ENCODE measurements around the gene IMP4.

DNA sequence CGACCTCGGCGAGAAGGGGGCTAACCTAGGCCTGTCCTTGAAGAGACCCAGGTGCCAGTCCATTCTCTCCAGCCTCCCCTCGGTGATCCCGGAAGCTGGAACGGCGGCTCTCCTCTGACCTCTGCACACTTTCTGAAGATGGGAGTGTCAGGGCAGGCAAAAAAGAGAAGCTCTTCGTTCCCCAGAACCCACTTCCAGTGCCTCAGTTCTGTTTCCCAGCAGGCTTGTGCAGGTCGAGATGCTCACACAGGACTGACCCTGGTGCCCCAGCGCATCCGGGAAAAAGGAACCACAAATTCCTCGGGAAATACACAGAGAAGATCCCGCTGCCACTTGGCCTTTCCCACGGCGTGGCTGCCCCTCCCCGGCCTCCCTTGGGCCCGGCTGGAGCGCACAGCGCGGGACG lies 12.5 kb downstream of the IMP4 start:
- TF ChIP-seq, protein P1, sequence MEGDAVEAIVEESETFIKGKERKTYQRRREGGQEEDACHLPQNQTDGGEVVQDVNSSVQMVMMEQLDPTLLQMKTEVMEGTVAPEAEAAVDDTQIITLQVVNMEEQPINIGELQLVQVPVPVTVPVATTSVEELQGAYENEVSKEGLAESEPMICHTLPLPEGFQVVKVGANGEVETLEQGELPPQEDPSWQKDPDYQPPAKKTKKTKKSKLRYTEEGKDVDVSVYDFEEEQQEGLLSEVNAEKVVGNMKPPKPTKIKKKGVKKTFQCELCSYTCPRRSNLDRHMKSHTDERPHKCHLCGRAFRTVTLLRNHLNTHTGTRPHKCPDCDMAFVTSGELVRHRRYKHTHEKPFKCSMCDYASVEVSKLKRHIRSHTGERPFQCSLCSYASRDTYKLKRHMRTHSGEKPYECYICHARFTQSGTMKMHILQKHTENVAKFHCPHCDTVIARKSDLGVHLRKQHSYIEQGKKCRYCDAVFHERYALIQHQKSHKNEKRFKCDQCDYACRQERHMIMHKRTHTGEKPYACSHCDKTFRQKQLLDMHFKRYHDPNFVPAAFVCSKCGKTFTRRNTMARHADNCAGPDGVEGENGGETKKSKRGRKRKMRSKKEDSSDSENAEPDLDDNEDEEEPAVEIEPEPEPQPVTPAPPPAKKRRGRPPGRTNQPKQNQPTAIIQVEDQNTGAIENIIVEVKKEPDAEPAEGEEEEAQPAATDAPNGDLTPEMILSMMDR (IDR thresholded peaks at IDR 0.05): no peak
- TF ChIP-seq POLR2A (IDR thresholded peaks at IDR 0.05) (no peak), POLR2AphosphoS5 (IDR thresholded peaks at IDR 0.05) (no peak)
